Kidney tubule cell (primary cell): ENCODE measurements around the gene CLIP1.
"Not testable (repeated sequence)": the region's sequence is repeated elsewhere in the genome, so short reads cannot be mapped to it uniquely, and the experiment has no call there.

ENCODE experiments used
- DNase-seq: peaks from one replicate; pipeline ENCODE4 v3.0.0-alpha.2; 2018; ENCODE audit warnings: low spot score

CLIP1 gene

GRCh38 chr12:122395319-122395718 lies 27.1 kb downstream of the CLIP1 start:
- DNase-seq, result peak; percentile 81

- DNase-seq, result peak; percentile 19
These were observed 27.8 kb downstream of the CLIP1 start for GRCh38 chr12:122394626-122395194.

- peak; percentile 39 for DNase-seq
These were observed 28.7 kb downstream of the CLIP1 start for GRCh38 chr12:122393817-122394216.

- no peak for DNase-seq
These were observed 30.1 kb downstream of the CLIP1 start for GRCh38 chr12:122392411-122392810.

GRCh38 chr12:122389677-122390076 lies 32.8 kb downstream of the CLIP1 start:
- no peak for DNase-seq

GRCh38 chr12:122387887-122388286 lies 34.6 kb downstream of the CLIP1 start:
- no peak for DNase-seq

GRCh38 chr12:122385171-122386016 lies 37.1 kb downstream of the CLIP1 start:
- DNase-seq, result no peak

- DNase-seq, result no peak
These were observed 39.5 kb downstream of the CLIP1 start for GRCh38 chr12:122382919-122383350.

- DNase-seq, result no peak
These were observed 41.4 kb downstream of the CLIP1 start for GRCh38 chr12:122381021-122381420.

GRCh38 chr12:122376751-122377150 lies 45.7 kb downstream of the CLIP1 start:
- DNase-seq, result not testable (repeated sequence)

- no peak for DNase-seq
These were observed 47.8 kb downstream of the CLIP1 start for GRCh38 chr12:122374707-122375106.

- no peak for DNase-seq
These were observed 50.9 kb downstream of the CLIP1 start for GRCh38 chr12:122371475-122372045.

- peak; percentile 52 for DNase-seq
These were observed 54.0 kb downstream of the CLIP1 start for GRCh38 chr12:122368361-122369073.

GRCh38 chr12:122367632-122368031 lies 54.8 kb downstream of the CLIP1 start:
- DNase-seq, result not testable (repeated sequence)

GRCh38 chr12:122366685-122367475 lies 55.6 kb downstream of the CLIP1 start:
- DNase-seq, result peak; percentile 93

- DNase-seq, result not testable (repeated sequence)
These were observed 57.2 kb downstream of the CLIP1 start for GRCh38 chr12:122365226-122365625.

GRCh38 chr12:122363782-122364181 lies 58.7 kb downstream of the CLIP1 start:
- no peak for DNase-seq

- no peak for DNase-seq
These were observed 59.7 kb downstream of the CLIP1 start for GRCh38 chr12:122362755-122363154.

- not testable (repeated sequence) for DNase-seq
These were observed 64.1 kb downstream of the CLIP1 start for GRCh38 chr12:122358403-122358802.

GRCh38 chr12:122357536-122357935 lies 64.9 kb downstream of the CLIP1 start:
- not testable (repeated sequence) for DNase-seq

- not testable (repeated sequence) for DNase-seq
These were observed 65.5 kb downstream of the CLIP1 start for GRCh38 chr12:122356991-122357390.
